ENCODE measurements around the gene S1PR1.
"Not testable (repeated sequence)": the region's sequence is repeated elsewhere in the genome, so short reads cannot be mapped to it uniquely, and the experiment has no call there.

The S1PR1 gene

GRCh38 chr1:101236516-101237228, at the start of gene S1PR1:
Gene S1PR1 (plus strand): TSS chr1:101237019. CDS start chr1:101238985, 1,966 bp downstream.
- DNase-seq = no peak

DNA sequence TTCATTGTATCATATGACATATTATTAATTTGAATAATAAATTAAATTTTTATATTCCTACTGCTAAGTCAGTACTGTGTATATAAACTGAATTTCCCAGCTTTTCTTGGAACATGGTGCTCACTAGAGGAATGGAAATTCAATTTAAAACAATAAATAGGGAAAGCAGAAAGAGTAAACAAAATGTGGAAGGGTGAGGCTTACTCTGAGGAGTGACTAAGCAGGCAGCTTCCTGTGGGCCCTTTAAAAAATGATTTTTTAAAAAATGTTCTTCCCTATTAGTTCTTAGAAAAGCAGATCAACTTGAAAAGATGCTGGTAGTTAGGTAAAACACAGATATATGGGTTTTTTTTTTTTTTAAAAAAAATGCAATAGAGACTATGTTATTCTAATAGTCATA, 49.5 kb upstream of the S1PR1 start:
- DNase-seq = no peak

DNA sequence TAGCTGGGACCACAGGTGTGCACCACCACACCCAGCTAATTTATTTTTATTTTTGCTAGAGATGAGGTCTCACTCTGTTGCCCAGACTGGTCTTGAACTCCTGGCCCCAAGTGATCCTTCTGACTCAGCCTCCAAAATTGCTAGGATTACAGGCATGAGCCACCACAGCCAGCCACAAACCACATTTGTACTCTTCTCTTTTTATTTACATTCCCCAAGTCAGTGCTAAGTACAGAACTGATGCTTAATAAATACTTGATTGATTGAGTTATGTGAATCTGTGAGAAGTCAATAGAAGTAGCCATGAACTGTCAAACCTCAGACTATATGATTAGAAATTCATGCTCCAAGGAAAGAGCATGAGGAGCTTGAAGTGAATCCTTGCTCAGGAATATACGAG, 48.5 kb upstream of the S1PR1 start:
- DNase-seq = no peak

DNA sequence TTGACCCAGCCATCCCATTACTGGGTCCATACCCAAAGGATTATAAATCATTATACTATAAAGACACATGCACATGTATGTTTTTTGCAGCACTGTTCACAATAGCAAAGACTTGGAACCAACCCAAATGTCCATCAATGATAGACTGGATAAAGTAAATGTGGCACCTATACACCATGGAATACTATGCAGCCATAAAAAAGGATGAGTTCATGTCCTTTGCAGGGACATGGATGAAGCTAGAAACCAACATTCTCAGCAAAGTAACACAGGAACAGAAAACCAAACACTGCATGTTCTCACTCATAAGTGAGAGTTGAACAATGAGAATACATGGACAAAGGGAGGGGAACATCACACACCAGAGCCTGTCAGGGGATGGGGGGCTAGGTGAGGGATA, 47.9 kb upstream of the S1PR1 start:
- not testable (repeated sequence) for DNase-seq

- DNase-seq = no peak
These were observed 46.4 kb upstream of the S1PR1 start for GRCh38 chr1:101190441-101190840.

- DNase-seq = no peak
These were observed 45.8 kb upstream of the S1PR1 start for GRCh38 chr1:101191049-101191448.

- DNase-seq = no peak
These were observed 43.1 kb upstream of the S1PR1 start for GRCh38 chr1:101193733-101194169.

- no peak for DNase-seq
These were observed 42.1 kb upstream of the S1PR1 start for GRCh38 chr1:101194746-101195145.

GRCh38 chr1:101196668-101197067, 40.2 kb upstream of the S1PR1 start:
- no peak for DNase-seq

GRCh38 chr1:101198842-101199636, 37.8 kb upstream of the S1PR1 start:
- DNase-seq = no peak

DNA sequence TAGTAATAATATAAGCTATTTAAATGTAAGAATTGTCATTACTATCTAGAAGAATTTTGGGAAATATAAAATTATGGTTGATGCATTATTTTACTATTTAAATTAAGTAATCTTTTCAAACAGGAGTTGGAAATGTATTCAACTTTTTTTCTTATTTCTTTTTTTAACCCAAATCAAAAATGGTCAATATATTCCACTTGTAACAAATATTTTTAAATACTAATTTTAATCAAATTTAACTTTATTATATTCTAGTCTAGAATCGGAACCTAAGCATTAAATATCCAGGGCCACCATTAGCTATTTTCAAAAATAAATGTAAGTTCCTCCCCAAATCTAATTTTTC, 37.2 kb upstream of the S1PR1 start:
- no peak for DNase-seq

- no peak for DNase-seq
These were observed 36.3 kb upstream of the S1PR1 start for GRCh38 chr1:101200513-101200912.

DNA sequence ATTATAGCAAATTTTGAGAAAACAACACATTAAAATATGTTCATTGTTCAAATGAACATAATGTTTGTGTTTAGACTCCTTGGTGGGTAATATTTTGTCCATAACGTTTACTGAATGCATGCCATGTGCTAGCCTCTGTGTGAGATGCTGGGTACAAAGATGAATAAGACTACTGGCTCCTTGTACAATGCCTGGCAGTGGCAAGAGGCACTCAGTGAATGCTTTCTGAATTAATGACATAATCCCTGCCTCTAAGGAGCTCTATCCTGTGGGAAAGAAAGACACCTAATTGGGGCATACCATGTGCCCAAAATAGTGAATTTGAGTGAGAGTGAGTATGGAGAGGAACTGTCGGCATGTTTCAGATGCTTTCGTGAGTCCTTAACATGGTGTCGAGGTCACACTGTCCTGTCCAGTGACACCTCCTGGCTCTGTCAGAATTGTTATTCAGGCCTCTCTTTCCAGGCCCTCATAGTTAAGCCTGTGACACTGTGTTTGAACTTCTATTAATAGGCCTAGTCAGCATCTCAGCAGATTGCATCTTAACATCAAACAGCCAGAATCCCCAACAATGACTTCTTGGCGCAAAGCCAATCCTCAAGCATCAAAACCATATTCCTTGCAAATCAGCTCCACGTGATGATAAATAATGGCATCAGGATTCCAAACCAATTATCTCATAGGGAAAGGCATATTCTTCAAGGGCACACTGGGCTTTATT, 32.8 kb upstream of the S1PR1 start:
- DNase-seq = no peak

- no peak for DNase-seq
These were observed 31.4 kb upstream of the S1PR1 start for GRCh38 chr1:101205457-101205856.

DNA sequence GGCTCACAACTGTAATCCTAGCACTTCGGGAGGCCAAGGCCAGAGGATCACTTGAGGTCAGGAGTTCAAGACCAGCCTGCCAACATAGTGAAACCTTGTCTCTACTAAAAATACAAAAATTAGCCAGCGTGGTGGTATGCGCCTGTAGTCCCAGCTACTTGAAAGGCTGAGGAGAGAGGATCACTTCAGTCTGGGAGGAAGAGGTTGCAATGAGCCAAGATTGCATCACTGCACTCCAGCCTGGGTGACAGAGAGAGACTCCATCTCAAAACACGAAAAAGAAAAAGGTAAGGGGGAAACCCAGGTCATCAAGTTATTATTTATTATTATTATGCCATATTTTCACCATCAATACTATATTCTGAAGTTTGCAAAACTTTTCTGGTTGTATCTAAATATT, 30.7 kb upstream of the S1PR1 start:
- not testable (repeated sequence) for DNase-seq

DNA sequence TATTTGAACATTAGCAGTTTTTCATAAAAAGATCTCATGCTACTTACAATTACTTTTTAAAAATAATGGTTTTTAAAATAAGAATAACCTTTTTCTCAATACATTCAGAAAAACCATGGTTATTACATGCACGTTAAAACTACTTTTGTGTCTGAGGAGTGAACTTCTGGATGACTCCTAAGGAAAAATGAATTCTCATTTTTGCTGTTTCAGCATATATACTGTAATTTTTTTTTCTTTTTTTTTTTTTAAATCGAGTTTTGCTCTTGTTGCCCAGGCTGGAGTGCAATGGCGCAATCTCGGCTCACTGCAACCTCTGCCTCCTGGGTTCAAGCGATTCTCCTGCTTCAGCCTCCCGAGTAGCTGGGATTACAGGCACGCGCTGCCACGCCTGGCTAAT, 29.5 kb upstream of the S1PR1 start:
- DNase-seq = not testable (repeated sequence)

- DNase-seq = no peak
These were observed 28.9 kb upstream of the S1PR1 start for GRCh38 chr1:101207891-101208290.

GRCh38 chr1:101215363-101216011, 21.3 kb upstream of the S1PR1 start:
- no peak for DNase-seq

- no peak for DNase-seq
These were observed 20.2 kb upstream of the S1PR1 start for GRCh38 chr1:101216623-101217022.

DNA sequence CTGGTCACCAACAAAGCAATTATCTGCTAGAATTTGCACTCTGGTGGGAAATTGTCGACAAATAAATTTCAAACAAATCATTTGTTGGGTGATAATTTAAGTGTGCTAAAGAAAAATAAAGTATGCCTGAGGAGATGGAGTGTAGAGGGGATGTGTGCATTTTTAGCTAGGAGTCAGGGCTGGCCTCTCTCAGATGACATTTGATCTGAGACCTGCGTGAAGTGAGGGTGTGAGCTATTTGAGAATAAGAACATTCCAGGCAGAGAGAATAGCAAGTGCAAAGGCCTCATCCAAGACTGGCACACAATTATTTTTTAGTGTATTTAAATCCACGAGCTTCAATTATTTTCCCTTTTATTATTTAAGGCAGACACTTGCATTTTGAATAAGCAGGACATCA, 19.7 kb upstream of the S1PR1 start:
- no peak for DNase-seq

GRCh38 chr1:101218968-101219367, 17.9 kb upstream of the S1PR1 start:
- not testable (repeated sequence) for DNase-seq

DNA sequence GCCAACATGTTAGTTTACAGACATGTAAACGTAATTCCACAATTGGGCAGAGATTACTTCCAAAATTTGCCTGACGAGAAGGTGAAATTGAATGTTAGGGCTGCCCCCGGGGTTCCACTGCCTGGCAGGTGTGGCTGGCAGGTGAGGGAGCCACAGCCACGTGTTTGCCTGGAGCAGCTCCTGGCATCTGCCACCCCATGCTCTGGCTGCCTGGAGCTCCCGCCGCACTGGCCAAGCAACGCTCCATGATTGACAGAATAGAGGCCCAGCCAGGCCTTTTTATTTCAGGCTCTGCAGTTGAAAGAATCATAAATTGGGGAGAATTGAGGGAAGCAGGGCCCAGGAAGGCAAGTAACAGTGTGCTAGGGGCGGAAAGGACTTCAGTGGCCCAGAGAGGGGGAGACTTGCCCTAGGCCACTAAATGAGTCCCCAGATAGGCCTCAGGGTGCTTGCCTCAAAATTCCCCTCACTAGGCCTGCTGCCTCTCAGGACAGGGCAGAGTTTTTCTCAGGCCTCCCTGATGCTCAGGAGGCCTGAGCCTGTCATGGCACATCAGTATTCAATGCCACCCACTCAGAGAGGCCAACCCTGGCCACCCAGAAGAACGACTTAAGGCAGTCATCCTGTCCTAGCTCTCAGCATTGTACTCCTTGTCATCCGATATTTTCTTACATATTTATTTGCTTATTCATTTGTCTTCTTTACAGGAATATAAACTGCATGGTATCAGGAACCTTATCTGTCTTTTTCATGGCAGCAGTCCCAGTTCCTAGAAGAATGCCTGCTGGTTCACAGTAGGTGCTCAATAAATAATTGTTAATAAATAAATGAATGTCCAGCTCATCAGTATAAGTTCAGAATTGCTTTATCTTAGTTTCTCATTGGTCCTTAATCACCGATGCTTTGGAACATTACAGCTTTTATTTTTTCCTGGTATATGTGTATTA, 16.6 kb upstream of the S1PR1 start:
- no peak for DNase-seq
